ENCODE measurements around the gene MYRIP. TPM values are rescaled to one million over a fixed set of nuclear protein-coding genes. Genes with fewer than 3 reads are reported as not detected.
"Not testable (repeated sequence)": the region's sequence is repeated elsewhere in the genome, so short reads cannot be mapped to it uniquely, and the experiment has no call there.

MYRIP gene
- polyA plus RNA-seq, 3 donors, result not detected

GRCh38 chr3:39765575-39765974 lies 43.8 kb upstream of the MYRIP start:
- TF ChIP-seq CTCF (IDR thresholded peaks at IDR 0.05), result no peak
- H3K9ac ChIP-seq (ENCODE audit: insufficient read depth, low read length, poor library complexity, severe bottlenecking), result no peak overlapping the region
- H3K9me3 ChIP-seq (replicated peaks in 1 of 2; ENCODE audit: control insufficient read depth in 1 of 2, insufficient read depth in 1 of 2, low read length in 2 of 2), result peaks cover 0 to 7% of the 10 kb centered on the region in 2 donors
- Mint-ChIP-seq H3K4me1 (no peaks in the 10 kb centered on the region), H3K36me3 (no peaks in the 10 kb centered on the region), H3K4me3 (no peak overlapping the region), H3K9me3 (peaks cover 0 to 16% (median 5%) of the 10 kb centered on the region in 7 donors), H3K27me3 (ENCODE audit: low read depth in 3 of 3) (peaks cover 0 to 4% (median 0%) of the 10 kb centered on the region in 3 donors), H3K27ac (no peak overlapping the region)
- H3K36me3 ChIP-seq (replicated peaks in 1 of 2; ENCODE audit: control insufficient read depth in 1 of 2, insufficient read depth in 2 of 2, low read length in 2 of 2), result no peaks in the 10 kb centered on the region
- H3K79me2 ChIP-seq (ENCODE audit: insufficient read depth, low read length), result no peaks in the 10 kb centered on the region
- H3K4me3 ChIP-seq (replicated peaks in 1 of 3; ENCODE audit: low read depth in 2 of 3, low read length in 3 of 3), result no peak overlapping the region
- intact Hi-C loops (cut with micrococcal nuclease), result no loop called here
- no peaks in the 10 kb centered on the region for H4K20me1 ChIP-seq (ENCODE audit: insufficient read depth, low read length)
- DNase-seq, result no peak
- no peak overlapping the region for H3K4me2 ChIP-seq (replicated peaks; ENCODE audit: extremely low read depth, low read length, poor library complexity, severe bottlenecking)
- no peak overlapping the region for H2AFZ ChIP-seq (ENCODE audit: insufficient read depth, low read depth, low read length, poor library complexity, severe bottlenecking)
- H3K27me3 ChIP-seq (ENCODE audit: control insufficient read depth in 2 of 2, insufficient read depth in 2 of 2, low read length in 2 of 2), result no peaks in the 10 kb centered on the region
- no peak overlapping the region for H3K27ac ChIP-seq (ENCODE audit: low read depth in 1 of 2, low read length in 2 of 2)
- no peaks in the 10 kb centered on the region for H3K4me1 ChIP-seq (ENCODE audit: control insufficient read depth in 1 of 2, insufficient read depth in 2 of 2, low read length in 2 of 2)

GRCh38 chr3:39766433-39766832 lies 43.0 kb upstream of the MYRIP start:
- no peak for TF ChIP-seq CTCF (IDR thresholded peaks at IDR 0.05)
- peaks cover 0 to 5% (median 0%) of the 10 kb centered on the region in 3 donors for H3K27me3 Mint-ChIP-seq (ENCODE audit: low read depth in 3 of 3)
- no peaks in the 10 kb centered on the region for H3K79me2 ChIP-seq (ENCODE audit: insufficient read depth, low read length)
- WGBS (ENCODE audit: insufficient coverage), result no CpG with 5 or more reads among the region's 1 CpG
- H3K27ac ChIP-seq (ENCODE audit: low read depth in 1 of 2, low read length in 2 of 2), result no peak overlapping the region
- no peak overlapping the region for H3K4me3 Mint-ChIP-seq
- no peaks in the 10 kb centered on the region for H3K36me3 ChIP-seq (replicated peaks in 1 of 2; ENCODE audit: control insufficient read depth in 1 of 2, insufficient read depth in 2 of 2, low read length in 2 of 2)
- H3K4me1 ChIP-seq (ENCODE audit: control insufficient read depth in 1 of 2, insufficient read depth in 2 of 2, low read length in 2 of 2), result no peaks in the 10 kb centered on the region
- no peaks in the 10 kb centered on the region for H3K27me3 ChIP-seq (ENCODE audit: control insufficient read depth in 2 of 2, insufficient read depth in 2 of 2, low read length in 2 of 2)
- H3K9me3 Mint-ChIP-seq, result peaks cover 0 to 16% (median 5%) of the 10 kb centered on the region in 7 donors
- H2AFZ ChIP-seq (ENCODE audit: insufficient read depth, low read depth, low read length, poor library complexity, severe bottlenecking), result no peak overlapping the region
- peaks cover 0 to 7% of the 10 kb centered on the region in 2 donors for H3K9me3 ChIP-seq (replicated peaks in 1 of 2; ENCODE audit: control insufficient read depth in 1 of 2, insufficient read depth in 1 of 2, low read length in 2 of 2)
- H3K4me2 ChIP-seq (replicated peaks; ENCODE audit: extremely low read depth, low read length, poor library complexity, severe bottlenecking), result no peak overlapping the region
- DNase-seq, result no peak
- H3K36me3 Mint-ChIP-seq, result no peaks in the 10 kb centered on the region
- no peaks in the 10 kb centered on the region for H3K4me1 Mint-ChIP-seq
- no peak overlapping the region for H3K9ac ChIP-seq (ENCODE audit: insufficient read depth, low read length, poor library complexity, severe bottlenecking)
- H3K27ac Mint-ChIP-seq, result no peak overlapping the region
- intact Hi-C loops (cut with micrococcal nuclease), result no loop called here
- H4K20me1 ChIP-seq (ENCODE audit: insufficient read depth, low read length), result no peaks in the 10 kb centered on the region
- H3K4me3 ChIP-seq (replicated peaks in 1 of 3; ENCODE audit: low read depth in 2 of 3, low read length in 3 of 3), result no peak overlapping the region

- H3K4me3 Mint-ChIP-seq; H3K36me3 Mint-ChIP-seq; H3K4me2 ChIP-seq (replicated peaks; ENCODE audit: extremely low read depth, low read length, poor library complexity, severe bottlenecking); H3K4me1 ChIP-seq (ENCODE audit: control insufficient read depth in 1 of 2, insufficient read depth in 2 of 2, low read length in 2 of 2); H3K27ac Mint-ChIP-seq; H3K79me2 ChIP-seq (ENCODE audit: insufficient read depth, low read length); H2AFZ ChIP-seq (ENCODE audit: insufficient read depth, low read depth, low read length, poor library complexity, severe bottlenecking); DNase-seq; H3K4me3 ChIP-seq (replicated peaks in 1 of 3; ENCODE audit: low read depth in 2 of 3, low read length in 3 of 3); H3K27me3 Mint-ChIP-seq (ENCODE audit: low read depth in 3 of 3); intact Hi-C loops (cut with micrococcal nuclease); H3K27ac ChIP-seq (ENCODE audit: low read depth in 1 of 2, low read length in 2 of 2); H3K9me3 ChIP-seq (replicated peaks in 1 of 2; ENCODE audit: control insufficient read depth in 1 of 2, insufficient read depth in 1 of 2, low read length in 2 of 2); H3K4me1 Mint-ChIP-seq; H4K20me1 ChIP-seq (ENCODE audit: insufficient read depth, low read length); H3K9ac ChIP-seq (ENCODE audit: insufficient read depth, low read length, poor library complexity, severe bottlenecking); H3K27me3 ChIP-seq (ENCODE audit: control insufficient read depth in 2 of 2, insufficient read depth in 2 of 2, low read length in 2 of 2); H3K36me3 ChIP-seq (replicated peaks in 1 of 2; ENCODE audit: control insufficient read depth in 1 of 2, insufficient read depth in 2 of 2, low read length in 2 of 2): not testable (repeated sequence)
- peaks cover 0 to 16% (median 5%) of the 10 kb centered on the region in 7 donors for H3K9me3 Mint-ChIP-seq
Observed at GRCh38 chr3:39766909-39767308, 42.5 kb upstream of the MYRIP start.

DNA sequence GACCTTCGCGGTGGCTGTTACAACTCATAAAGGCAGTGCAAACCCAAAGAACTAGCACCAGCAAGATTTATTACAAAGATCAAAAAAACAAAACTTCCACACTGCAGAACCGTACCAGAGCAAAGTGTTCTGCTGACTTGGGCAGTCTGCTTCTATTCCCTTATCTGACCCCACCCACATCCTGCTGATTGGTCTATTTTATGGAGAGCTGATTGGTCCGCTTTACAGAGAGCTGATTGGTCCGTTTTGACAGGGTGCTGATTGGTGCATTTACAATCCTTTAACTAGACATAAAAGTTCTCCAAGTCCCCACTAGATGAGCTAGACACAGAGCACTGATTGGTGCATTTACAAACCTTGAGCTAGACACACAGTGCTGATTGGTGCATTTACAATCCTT lies 31.2 kb upstream of the MYRIP start:
- H3K4me3 ChIP-seq (replicated peaks in 1 of 3; ENCODE audit: low read depth in 2 of 3, low read length in 3 of 3); H3K4me1 Mint-ChIP-seq; H3K27ac Mint-ChIP-seq; H3K27ac ChIP-seq (ENCODE audit: low read depth in 1 of 2, low read length in 2 of 2); H3K36me3 ChIP-seq (replicated peaks in 1 of 2; ENCODE audit: control insufficient read depth in 1 of 2, insufficient read depth in 2 of 2, low read length in 2 of 2); H3K9ac ChIP-seq (ENCODE audit: insufficient read depth, low read length, poor library complexity, severe bottlenecking); intact Hi-C loops (cut with micrococcal nuclease); H3K9me3 ChIP-seq (replicated peaks in 1 of 2; ENCODE audit: control insufficient read depth in 1 of 2, insufficient read depth in 1 of 2, low read length in 2 of 2); H3K4me3 Mint-ChIP-seq; H3K4me2 ChIP-seq (replicated peaks; ENCODE audit: extremely low read depth, low read length, poor library complexity, severe bottlenecking); H3K4me1 ChIP-seq (ENCODE audit: control insufficient read depth in 1 of 2, insufficient read depth in 2 of 2, low read length in 2 of 2); DNase-seq; H2AFZ ChIP-seq (ENCODE audit: insufficient read depth, low read depth, low read length, poor library complexity, severe bottlenecking); H3K27me3 ChIP-seq (ENCODE audit: control insufficient read depth in 2 of 2, insufficient read depth in 2 of 2, low read length in 2 of 2); H3K27me3 Mint-ChIP-seq (ENCODE audit: low read depth in 3 of 3); H4K20me1 ChIP-seq (ENCODE audit: insufficient read depth, low read length); H3K36me3 Mint-ChIP-seq; H3K79me2 ChIP-seq (ENCODE audit: insufficient read depth, low read length): not testable (repeated sequence)
- peaks cover 0 to 16% (median 9%) of the 10 kb centered on the region in 7 donors for H3K9me3 Mint-ChIP-seq
- 92% methylated on average over 4 of the region's 5 CpGs for WGBS (ENCODE audit: insufficient coverage)
